Kasumi-1 (cell line): Measurements from ENCODE around the gene PI4K2A.
"Not testable (repeated sequence)": the region's sequence is repeated elsewhere in the genome, so short reads cannot be mapped to it uniquely, and the experiment has no call there.

ENCODE experiments used
- DNase-seq, 2 experiments: peaks; one replicate each; lab custom pipeline; 2025; lab: John Stamatoyannopoulos, UW

The PI4K2A gene

DNA sequence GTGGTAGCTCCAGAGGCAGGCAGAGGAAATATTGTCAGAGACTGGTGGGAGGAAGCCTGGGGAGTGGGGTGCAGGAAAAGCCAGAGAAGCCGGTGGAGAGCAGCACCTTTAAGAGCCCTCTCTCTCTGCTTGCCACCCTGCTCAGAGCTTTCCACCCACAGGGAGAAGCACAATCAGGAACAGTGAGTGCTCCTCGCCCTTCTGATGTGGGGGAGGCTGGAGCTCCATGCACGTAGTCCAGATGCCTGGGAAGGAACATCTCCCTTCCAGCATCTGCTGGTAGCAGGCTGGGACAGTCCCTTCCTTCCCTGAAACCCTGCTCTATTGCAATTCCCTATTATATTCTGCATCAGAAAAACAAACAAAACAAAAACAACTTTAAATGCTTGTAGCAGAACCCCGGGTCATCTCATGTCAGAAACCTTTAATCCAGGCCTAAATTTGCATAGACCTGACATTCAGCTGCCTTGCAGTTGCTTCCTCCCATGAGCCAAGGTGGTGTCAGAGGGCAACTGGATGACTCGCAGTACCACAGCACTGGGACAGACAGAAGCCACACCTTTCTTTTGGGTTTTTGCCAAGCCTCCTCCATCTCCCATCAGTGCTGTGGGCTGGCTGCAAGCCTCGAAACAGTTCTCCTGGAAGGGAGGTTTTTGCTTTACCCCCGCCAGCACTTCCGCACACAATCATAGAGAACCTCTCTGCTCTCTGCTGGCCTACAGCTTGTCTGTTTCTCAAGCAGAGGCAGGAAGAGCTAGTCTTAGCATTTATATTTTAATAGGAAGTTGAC is 33.5 kb downstream of the PI4K2A start:
- DNase-seq: peak; percentile 83 to 85

- no peak for DNase-seq
These were observed 34.8 kb downstream of the PI4K2A start for GRCh38 chr10:97675222-97675621.

DNA sequence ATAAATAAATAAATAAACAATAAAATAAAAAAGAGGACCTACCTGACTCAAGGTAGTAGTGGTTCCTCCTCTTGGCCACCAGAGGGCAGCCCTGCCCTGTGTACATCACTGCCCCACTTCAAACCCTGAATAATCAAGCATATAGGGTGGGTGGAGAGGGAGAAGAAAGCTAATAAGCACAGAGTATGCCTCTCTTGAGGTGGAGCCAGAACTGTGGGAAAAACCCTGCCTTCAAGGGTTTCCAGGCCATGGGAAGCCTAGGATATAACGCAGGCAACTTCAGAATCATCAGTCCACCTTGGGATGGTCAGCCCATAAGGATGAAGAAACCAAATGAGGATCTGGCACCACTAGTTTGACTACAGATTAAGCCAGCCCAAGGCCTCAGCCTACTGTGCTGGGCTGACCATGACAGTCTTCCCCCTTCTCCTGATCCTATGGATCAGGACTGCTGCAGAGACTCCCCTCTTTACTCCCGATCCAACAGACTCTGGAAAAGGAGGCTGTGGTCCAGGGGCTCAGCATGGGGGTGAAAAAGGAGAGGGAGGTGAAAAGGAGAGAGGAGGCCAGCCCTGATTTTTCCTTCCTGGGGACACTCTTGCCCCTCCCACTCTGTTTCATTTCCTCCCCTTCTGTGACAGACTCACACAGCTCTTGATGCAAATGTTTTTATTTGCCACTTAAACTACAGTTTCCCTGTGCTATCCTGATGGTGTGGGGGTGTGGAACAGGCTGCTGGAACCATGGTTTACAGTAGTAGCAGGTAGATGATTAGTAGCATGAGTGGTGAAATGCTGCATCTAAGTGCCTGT is 36.5 kb downstream of the PI4K2A start:
- peak; percentile 72 to 86 for DNase-seq

GRCh38 chr10:97679594-97679993 is 39.1 kb downstream of the PI4K2A start:
- DNase-seq: no peak

DNA sequence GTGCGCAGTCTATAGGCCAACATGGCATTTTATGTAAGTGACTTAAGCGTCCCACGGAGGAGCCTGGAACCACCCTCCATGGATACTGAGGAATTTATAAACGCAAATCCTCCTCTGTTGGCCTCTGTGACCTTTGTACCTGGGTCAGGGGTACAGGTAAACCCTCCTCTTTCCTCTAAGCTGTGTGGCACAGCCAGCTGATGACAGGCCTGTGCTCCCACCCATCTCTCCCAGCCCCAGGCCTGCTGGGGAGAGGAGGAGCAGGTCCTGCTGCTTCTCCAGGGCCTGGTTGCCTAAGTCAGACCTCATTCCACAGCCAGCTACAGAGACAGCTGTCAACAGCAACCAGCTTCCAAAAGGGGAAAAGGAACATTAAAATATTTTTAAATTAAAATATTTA is 41.6 kb downstream of the PI4K2A start:
- DNase-seq: no peak

GRCh38 chr10:97683556-97684367 is 43.3 kb downstream of the PI4K2A start:
- peak; percentile 39 to 44 for DNase-seq

DNA sequence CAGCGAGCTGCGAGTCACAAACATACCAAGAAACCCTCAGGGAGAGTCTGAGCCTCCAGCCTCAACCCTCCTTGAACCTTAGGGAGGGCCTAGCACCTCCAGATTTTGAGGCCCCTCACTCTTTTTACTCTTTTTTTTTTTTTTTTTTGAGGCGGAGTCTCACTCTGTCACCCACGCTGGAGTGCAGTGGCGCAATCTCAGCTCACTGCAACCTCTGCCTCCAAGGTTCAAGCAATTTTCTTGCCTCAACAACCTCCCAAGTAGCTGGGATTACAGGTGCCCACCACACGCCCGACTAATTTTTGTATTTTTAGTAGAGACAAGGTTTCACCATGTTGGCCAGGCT is 43.9 kb downstream of the PI4K2A start:
- not testable (repeated sequence) for DNase-seq

DNA sequence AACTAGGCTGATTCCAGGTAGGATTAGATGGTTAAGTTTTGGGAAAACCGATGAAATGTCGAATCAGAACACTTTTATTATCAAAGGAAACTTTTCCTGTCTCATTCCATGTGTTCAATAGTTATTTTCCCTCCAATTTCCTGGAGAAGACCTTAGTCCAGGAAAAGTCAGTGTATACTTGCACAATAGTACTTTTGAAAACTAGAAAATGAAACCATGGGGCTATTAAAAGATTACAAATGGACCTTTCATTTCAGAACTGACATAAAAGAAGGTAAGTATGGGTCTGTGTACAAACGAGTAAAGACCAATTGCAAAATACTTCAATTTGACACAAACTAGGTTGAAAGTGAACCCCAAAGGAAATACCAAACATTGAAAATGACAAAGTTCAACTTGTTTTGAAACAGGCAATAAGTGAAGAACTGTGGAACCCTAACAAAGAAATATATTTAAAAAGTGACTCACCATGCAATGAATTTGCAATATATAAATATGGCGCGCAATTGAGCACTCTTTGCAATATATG is 44.5 kb downstream of the PI4K2A start:
- DNase-seq: no peak

DNA sequence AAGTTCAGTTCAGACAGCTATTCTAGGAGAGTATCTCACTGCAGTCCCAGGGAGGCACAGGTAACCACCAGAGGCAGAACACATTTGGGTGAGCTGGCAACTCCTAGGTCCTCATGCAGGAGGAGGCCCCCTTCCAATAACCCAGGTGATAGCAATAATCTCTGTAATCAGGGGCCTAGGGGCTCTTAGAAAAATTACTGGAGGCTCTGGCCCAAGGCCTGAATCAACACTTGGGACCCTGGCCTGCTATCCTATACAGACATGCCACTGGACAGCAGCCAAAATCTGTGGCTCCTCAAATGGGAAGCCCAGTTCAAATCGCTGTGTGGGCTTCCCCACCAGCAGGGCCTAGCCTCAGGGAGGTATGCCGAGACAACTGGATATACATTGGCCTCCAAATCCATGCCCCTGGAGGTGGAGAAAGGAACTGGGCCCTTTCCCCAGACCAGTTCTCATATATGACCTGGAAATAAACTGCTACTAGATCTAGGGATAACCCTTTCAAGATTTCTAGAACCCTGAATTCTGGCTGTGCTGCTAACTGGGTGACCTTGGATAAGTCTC is 45.0 kb downstream of the PI4K2A start:
- DNase-seq: peak in 1 of 2 experiments; percentile 14

DNA sequence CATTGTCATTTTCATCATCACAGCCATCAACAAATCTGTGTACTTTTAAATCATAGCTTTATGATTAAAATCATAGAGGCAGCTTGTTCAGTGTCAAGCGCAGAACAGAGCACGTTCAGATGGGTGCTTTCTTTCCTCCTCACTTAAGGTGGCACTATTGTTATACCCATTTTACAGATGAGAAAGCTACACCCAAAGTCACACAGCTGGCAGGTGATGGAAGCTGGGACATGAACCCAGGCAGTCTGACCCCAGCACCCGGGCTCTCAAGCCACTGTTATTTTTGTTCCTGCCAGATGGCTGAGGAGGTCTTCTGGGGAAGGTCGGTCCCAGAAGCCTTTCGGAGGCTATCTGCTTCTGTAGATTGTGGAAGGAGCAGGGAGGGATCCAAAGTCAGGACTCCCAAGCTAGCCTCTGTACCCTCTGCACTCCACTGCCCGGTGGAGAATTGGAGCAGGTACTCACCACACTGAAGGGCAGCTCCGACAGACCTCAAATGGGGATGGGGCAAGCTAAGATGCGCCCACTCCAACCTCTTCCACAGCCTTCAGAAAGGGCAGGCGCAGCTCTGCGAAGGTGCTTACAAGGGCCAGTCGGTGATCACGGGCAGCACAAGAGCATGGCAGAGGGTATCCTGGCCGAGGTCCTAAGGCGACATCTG is 46.0 kb downstream of the PI4K2A start:
- DNase-seq: no peak

DNA sequence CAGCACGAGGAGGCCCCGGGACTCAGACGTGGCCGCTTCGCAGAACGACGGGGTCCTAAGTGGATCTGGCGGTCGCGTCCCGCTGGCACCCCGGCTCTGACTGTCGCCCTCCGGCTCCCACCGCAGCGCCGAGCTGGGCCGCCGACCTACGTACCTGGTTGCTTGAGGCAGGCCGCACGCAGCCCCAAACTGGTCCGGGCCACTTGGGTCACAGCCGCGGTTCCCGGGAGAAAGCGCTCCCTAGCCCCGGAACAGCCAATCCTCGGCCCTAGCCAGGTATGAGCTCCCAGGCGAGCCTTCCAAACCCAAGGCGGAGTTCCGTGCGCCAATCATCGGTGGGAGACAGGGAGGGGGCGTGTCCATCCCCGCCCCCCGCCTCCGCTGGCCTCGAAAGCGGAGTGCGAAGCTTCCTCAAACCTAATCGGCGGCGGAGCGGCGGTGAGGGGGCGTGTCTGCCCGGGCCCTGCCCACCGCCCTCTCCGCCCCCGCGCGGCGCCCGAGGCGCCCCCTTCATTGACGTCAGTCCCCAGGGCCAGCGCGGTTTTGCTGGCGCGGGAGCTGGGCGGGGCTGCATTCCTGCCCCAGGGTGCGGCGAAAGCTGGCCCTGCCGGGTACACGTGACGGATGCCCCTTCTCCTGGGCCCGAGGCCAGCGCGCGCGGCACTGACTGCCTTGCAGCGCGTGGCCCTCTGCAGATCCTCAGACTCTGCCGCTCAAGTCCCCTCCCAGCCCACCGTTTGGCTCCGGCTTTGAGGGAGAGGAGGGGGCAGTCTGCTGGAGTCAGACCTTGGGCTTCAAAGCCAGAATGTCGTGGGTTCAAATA is 46.7 kb downstream of the PI4K2A start, which contains the start of gene AVPI1:
AVPI1 (minus strand) TSS at position 280 of the 823 bp plus-strand sequence. CDS start 7,336 bp downstream, outside the sequence.
- DNase-seq: peak; percentile 98 to 99

DNA sequence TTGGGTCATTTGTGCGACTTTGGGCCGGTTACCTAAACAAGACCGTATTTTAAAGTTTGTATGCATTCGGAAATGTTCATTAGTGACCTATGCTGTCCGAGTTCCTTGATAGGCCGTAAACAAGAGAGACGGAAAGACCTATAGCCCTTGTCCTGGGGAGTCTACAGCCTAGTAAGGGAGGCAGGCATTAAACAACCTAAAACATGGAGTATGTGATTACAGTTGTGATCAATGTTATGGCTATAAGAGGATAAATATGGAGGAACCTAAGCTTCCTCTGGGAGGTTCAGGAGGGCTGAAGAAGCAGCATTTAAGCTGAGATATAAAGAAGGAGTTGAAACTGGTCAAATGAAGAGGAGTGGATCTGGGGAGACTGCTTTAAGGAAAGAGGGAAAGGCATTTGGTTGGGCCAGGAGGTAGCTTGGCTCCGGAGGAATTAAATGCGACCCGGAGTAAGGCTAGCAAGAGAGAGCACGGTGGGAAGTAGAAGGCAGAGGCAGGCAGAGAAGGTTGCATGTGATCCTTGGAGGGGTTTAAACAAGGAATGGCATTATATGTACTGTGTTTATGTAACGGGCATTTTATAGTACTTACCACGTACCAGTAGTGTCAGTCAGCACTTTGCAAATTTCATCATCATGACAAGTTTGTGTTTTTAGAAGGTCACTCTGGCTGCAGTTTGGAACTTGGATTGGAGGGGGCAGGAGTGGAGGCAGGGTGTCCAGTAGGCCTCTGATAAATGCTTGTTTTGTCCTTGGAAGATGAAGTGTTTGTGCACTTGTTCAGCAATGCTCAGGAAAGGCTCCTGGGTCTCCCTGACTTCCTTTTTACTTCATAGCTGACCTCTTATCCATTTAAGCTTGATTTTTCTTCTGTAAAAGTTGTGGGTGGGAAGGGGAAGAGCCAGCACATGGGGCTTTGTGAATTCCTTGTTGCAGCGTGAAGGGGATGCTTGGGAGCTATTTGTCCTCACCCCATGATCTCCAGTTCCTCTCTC is 47.6 kb downstream of the PI4K2A start:
- peak in 1 of 2 experiments; percentile 20 for DNase-seq

- DNase-seq: peak; percentile 37 to 40
These were observed 49.1 kb downstream of the PI4K2A start for GRCh38 chr10:97689559-97690020.

GRCh38 chr10:97690133-97690532 is 49.7 kb downstream of the PI4K2A start:
- no peak for DNase-seq

- not testable (repeated sequence) for DNase-seq
These were observed 57.7 kb downstream of the PI4K2A start for GRCh38 chr10:97698072-97698655.

DNA sequence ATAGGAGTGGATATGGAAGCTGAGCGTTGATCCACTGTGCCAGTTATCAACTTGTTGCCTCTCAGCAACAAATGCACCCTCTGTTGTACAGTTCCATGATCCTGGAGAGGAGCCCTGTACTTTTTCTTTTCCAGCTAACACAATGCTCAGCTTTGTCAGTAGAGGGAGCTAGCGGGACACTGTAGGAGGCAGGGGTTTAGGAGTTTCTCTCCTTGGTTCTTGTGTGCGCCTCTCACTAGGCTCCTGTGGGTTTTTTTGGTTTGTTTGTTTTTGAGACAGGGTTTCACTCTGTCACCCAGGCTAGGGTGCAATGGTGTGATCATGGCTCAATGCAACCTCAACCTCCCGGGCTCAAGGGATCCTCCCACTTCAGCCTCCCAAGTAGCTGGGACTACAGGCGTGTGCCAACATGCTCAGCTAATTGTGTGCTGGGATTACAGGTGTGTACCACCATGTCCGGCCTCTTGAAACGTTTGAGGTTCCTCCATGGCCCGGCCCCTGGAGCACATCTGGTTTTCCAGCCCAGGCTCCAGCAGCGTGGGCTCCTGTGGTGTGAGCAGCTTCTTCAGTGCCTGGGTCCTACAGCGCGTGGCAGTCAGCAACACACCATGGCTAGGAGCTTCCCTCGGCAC is 61.1 kb downstream of the PI4K2A start:
- peak; percentile 94 to 99 for DNase-seq

DNA sequence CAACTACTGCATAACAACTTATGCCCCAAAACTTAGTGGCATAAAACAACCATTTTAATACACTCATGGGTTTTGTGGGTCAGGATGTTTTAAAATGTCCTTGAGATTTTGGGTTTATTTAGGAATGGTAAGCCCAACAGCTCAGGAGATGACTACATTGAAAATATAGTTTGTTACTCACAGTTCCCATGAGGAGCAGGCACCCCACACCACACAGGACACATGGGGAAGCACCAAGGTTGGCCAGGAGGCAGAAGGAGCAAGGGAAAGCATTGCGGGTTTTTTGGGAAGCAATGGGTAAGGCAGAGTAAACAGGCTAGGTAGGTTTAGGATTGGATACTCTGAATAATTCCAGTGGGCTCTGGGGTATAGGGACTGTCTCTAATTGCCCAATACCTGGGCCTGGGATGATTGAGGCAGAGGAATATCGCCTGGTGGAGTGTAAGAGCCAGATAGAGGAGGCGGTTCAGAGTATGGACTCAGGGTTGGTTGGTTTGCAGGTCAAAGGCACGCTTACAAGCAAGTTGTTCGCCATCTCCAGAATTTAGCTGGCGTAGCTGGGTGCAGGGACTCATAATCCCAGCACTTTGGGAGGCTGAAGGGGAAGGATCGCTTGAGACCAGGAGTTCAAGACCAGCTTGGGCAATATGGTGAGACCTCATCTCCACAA is 63.1 kb downstream of the PI4K2A start:
- DNase-seq: no peak
